Karpas-422 (cell line): ENCODE results near the gene RNF112. TPM values are rescaled to one million over a fixed set of nuclear protein-coding genes. Genes with fewer than 3 reads are reported as not detected.
A peak's percentile ranks its signal among the peaks of the same experiment; 100 is the strongest.

Experiments used
- DNase-seq: peaks from one replicate; pipeline ENCODE4 v3.0.0-alpha.2; 2015
- H2AFZ ChIP-seq: fragments of 200-600 bp; sonication (generic); 2 replicates; pipeline ENCODE4 v1.6.1; 2014; ENCODE audit warnings: antibody characterized with exemption, low read length, mixed read lengths
- H3K27ac ChIP-seq: fragments of 200-600 bp; sonication (generic); 2 replicates; pipeline ENCODE4 v1.5.1; 2014; ENCODE audit warnings: mild to moderate bottlenecking, low read length, moderate library complexity
- H3K27me3 ChIP-seq: fragments of 200-600 bp; sonication (generic); 2 replicates; pipeline ENCODE4 v1.6.1; 2014; ENCODE audit warnings: low read length, mixed read lengths
- H3K36me3 ChIP-seq: fragments of 200-600 bp; sonication (generic); 2 replicates; pipeline ENCODE4 v1.6.1; 2014; ENCODE audit warnings: low read length, mixed read lengths; ENCODE audit not compliant: insufficient read depth
- H3K4me1 ChIP-seq: fragments of 200-600 bp; sonication (generic); 2 replicates; pipeline ENCODE4 v1.6.1; 2014; ENCODE audit warnings: mild to moderate bottlenecking, low read length, mixed read lengths
- H3K4me2 ChIP-seq: fragments of 200-600 bp; sonication (generic); 2 replicates; pipeline ENCODE4 v1.6.1; 2014; ENCODE audit warnings: low read length, low read depth, mild to moderate bottlenecking; ENCODE audit not compliant: poor library complexity, severe bottlenecking
- H3K4me3 ChIP-seq: fragments of 200-600 bp; sonication (generic); 2 replicates; pipeline ENCODE4 v1.5.1; 2014; ENCODE audit warnings: mild to moderate bottlenecking, antibody characterized with exemption, low read length, mixed read lengths
- H3K79me2 ChIP-seq: fragments of 200-600 bp; sonication (generic); 2 replicates; pipeline ENCODE4 v1.6.1; 2014; ENCODE audit warnings: mild to moderate bottlenecking, low read length, mixed read lengths
- H3K9ac ChIP-seq: fragments of 200-600 bp; sonication (generic); 2 replicates; pipeline ENCODE4 v1.6.0; 2014; ENCODE audit warnings: low read length
- H3K9me2 ChIP-seq: fragments of 200-600 bp; sonication (generic), shearing (Covaris generic); replicated peaks from 2 replicates; pipeline ENCODE4 v1.6.0; 2014; ENCODE audit warnings: mild to moderate bottlenecking, low read length, moderate library complexity; ENCODE audit not compliant: insufficient read depth
- H3K9me3 ChIP-seq: fragments of 300-700, 200-600 bp; sonication (generic); 2 replicates; pipeline ENCODE4 v1.6.1; 2014; ENCODE audit warnings: low read length, mixed read lengths
- H4K20me1 ChIP-seq: fragments of 200-600 bp; sonication (generic); 2 replicates; pipeline ENCODE4 v1.6.1; 2014; ENCODE audit warnings: mild to moderate bottlenecking, antibody characterized with exemption, low read length, low read depth; ENCODE audit not compliant: insufficient read depth
- total RNA-seq: library from RNA; depleted of rRNA; stranded (reverse); fragments of >200 nt; shearing (Covaris generic); gene quantifications from 2 replicates; pipeline ENCODE4 v1.2.3, GENCODE V29; 2014; ENCODE audit warnings: low replicate concordance

Gene RNF112
- total RNA-seq, 1 experiment from 2014 or later = not detected

DNA sequence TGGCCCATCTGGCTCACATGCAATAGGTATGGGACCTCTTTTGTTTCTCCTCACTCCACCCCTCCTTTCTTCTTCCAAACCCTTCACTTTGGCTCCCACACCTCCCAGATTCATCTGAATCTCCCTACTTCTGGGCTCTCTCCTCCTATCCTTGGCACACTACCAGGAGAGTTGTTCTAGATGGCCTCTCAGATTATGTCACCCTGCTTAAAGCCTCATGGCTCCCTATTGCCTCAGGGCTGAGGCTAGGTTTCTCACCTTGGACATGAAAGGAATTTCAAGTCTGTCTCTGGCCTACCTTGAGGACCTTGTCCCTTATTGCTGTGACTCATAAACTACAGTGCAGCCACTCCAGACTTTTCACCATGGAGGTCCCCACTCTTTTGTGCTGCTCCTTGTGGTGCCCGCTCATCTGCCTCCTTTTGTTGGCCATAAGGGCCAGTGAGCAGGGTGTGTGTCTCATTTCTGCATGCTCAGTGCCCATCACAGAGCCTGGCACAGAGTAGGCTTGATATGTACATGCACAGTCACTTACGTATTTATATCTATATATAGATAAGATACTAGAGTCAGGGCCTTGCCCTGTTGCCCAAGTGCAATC lies 23.0 kb upstream of the RNF112 start:
- no peak overlapping the region for H2AFZ ChIP-seq
- no peaks in the 10 kb centered on the region for H3K79me2 ChIP-seq
- H3K36me3 ChIP-seq = no peaks in the 10 kb centered on the region
- H3K27ac ChIP-seq = no peak overlapping the region
- H3K27me3 ChIP-seq = no peaks in the 10 kb centered on the region
- no peak overlapping the region for H3K4me2 ChIP-seq
- H3K4me1 ChIP-seq = no peaks in the 10 kb centered on the region
- H4K20me1 ChIP-seq = no peaks in the 10 kb centered on the region
- no peak overlapping the region for H3K4me3 ChIP-seq
- no peaks in the 10 kb centered on the region for H3K9me3 ChIP-seq
- H3K9ac ChIP-seq = no peak overlapping the region
- H3K9me2 ChIP-seq = no peaks in the 10 kb centered on the region
- DNase-seq = no peak

DNA sequence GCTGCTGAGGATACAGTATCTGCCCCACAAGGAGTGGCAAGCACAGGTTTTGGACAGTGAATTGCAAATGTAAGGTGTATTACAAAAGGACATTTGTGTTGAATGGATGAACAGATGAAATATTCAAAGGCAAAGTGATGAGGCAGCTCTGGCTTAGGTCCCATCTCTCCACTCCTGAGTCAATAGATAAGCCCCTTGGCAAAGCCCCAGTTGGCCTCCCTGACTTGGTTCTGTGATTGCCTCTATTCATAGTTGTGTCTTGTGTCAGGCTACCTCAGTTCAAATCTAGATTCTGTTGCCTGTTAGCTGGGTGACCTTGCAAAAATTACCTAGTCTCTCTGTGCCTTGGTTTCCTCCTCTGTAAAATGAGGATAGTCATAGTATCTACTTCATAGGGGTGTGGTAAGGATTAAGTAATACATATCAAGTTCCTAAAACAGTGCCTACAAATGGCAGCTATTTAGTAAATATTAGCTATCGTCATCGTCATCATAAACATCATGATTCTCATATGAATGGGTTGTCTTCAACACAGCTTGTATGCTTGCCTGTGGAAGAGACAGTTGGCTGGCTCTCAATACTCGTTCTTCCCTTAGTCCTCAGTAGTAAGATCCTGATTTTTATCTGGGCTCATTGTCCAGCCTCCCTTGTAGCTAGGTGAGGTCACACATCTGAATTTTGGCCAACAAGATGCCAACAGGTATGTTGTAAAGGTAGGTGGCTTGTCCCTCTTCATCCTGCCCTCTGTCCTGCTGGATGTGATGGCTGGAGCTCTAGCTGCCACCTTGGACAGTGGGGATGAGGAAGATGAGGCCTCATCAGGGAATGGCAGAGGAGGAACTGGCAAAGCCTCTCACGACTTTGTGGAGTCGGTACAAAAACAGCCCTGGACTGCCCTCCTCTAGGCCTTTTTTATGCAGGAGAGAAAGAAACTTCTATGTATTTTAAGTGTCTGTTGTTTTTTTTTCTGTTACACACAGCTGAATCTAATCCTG lies 21.9 kb upstream of the RNF112 start:
- no peaks in the 10 kb centered on the region for H3K36me3 ChIP-seq
- no peaks in the 10 kb centered on the region for H3K79me2 ChIP-seq
- no peaks in the 10 kb centered on the region for H3K4me1 ChIP-seq
- H3K9me2 ChIP-seq = no peaks in the 10 kb centered on the region
- H3K27me3 ChIP-seq = no peaks in the 10 kb centered on the region
- no peaks in the 10 kb centered on the region for H4K20me1 ChIP-seq
- no peak overlapping the region for H3K27ac ChIP-seq
- no peak for DNase-seq
- no peak overlapping the region for H3K4me2 ChIP-seq
- H3K9me3 ChIP-seq = no peaks in the 10 kb centered on the region
- no peak overlapping the region for H3K9ac ChIP-seq
- no peak overlapping the region for H3K4me3 ChIP-seq
- H2AFZ ChIP-seq = no peak overlapping the region

DNA sequence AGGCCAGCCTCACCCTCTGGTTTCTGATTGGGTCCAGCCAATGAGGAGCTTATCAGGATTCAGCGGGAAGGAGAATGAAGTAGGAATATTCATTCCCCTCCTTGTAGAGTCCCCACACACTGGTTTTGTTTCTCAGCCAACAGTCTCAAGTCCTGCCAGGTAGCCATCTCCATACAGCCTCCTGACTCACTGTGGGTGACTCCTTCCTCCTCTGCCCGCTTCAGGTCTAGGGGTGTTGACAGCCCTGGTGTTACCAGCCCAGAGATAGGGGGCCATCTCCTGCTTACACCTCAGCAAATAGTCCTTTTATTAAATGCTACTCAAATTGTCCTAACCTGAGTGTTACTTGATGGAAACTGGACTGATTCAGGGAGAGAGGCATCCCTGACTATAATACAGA lies 20.1 kb upstream of the RNF112 start:
- H3K27ac ChIP-seq = no peak overlapping the region
- no peaks in the 10 kb centered on the region for H3K9me2 ChIP-seq
- H4K20me1 ChIP-seq = no peaks in the 10 kb centered on the region
- no peak overlapping the region for H3K4me2 ChIP-seq
- no peak overlapping the region for H2AFZ ChIP-seq
- H3K9ac ChIP-seq = no peak overlapping the region
- H3K4me1 ChIP-seq = no peaks in the 10 kb centered on the region
- H3K4me3 ChIP-seq = no peak overlapping the region
- H3K79me2 ChIP-seq = no peaks in the 10 kb centered on the region
- no peak for DNase-seq
- H3K36me3 ChIP-seq = no peaks in the 10 kb centered on the region
- no peaks in the 10 kb centered on the region for H3K9me3 ChIP-seq
- H3K27me3 ChIP-seq = no peaks in the 10 kb centered on the region

DNA sequence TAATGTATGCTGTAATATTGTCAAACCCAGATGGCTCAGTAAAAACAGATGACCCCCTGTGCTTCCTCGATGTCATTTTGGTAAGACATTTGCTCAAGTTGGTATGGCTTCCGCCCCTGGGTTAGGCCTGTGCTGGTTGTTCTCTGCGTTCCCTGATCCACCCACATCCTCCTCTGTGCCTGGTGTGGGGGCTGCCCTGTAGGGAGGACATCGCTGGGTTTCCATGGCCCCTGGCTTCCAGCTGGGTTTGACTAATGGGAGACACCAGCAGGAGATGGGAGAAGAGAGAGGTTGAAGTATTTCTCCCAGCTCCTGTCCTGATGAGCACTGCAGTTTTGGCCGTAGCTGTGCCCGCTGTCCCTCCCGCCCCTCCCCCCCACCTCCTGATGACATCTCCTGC lies 19.6 kb upstream of the RNF112 start:
- no peaks in the 10 kb centered on the region for H3K9me2 ChIP-seq
- no peaks in the 10 kb centered on the region for H3K9me3 ChIP-seq
- no peak overlapping the region for H3K4me2 ChIP-seq
- no peaks in the 10 kb centered on the region for H3K27me3 ChIP-seq
- no peak overlapping the region for H3K9ac ChIP-seq
- H3K79me2 ChIP-seq = no peaks in the 10 kb centered on the region
- DNase-seq = no peak
- H2AFZ ChIP-seq = no peak overlapping the region
- H3K36me3 ChIP-seq = no peaks in the 10 kb centered on the region
- no peaks in the 10 kb centered on the region for H4K20me1 ChIP-seq
- H3K4me3 ChIP-seq = no peak overlapping the region
- no peaks in the 10 kb centered on the region for H3K4me1 ChIP-seq
- H3K27ac ChIP-seq = no peak overlapping the region

DNA sequence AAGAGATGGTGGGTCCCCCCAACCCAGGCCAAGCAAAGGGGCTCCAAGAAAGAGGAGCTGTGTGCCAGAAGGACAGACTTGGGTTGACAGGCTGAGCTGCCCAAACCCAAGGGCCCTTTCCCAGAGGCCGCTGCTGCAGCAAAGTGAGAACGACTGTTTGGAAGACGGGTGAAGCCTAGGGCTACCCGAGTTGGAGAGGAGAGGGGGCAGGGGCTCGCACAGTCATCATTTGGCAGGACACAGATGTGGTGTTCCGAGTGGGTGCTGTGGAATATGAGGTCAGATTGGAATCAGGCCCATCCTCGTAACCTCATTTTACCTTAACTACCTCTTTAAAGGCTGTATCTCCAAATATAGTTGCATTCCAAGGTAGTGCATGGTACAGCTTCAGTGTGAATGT lies 18.7 kb upstream of the RNF112 start:
- Histone ChIP-seq H3K4me3 (no peak overlapping the region), H3K27me3 (no peaks in the 10 kb centered on the region), H3K27ac (no peak overlapping the region), H3K4me1 (no peaks in the 10 kb centered on the region), H4K20me1 (no peaks in the 10 kb centered on the region), H3K36me3 (no peaks in the 10 kb centered on the region), H2AFZ (no peak overlapping the region), H3K9me3 (no peaks in the 10 kb centered on the region), H3K4me2 (no peak overlapping the region), H3K9ac (no peak overlapping the region), H3K9me2 (no peaks in the 10 kb centered on the region), H3K79me2 (no peaks in the 10 kb centered on the region)
- DNase-seq = no peak

DNA sequence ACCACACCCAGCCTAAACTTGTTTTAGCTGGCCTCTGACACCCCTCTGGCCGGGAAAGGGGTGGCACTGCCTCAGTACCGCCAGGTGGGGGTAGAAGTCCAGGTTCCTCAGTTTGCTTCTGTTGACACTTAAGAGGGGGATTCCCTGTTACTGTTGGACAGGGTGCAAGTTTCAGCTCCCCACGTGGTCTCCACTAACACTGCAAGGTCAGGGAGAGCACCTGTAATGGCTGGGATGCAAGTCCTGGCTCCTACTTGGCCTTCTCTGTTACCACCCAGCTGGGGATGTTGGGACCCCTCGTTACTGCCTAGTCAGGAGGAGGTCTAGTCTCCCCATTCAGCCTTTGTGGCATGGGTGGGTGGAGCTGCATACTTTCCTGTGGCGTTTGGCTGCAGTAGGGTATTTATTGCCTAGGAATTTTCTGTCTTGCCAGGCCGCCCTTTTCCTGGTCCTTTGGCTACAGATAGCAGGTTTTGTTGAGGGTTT lies 13.4 kb upstream of the RNF112 start:
- Histone ChIP-seq H3K9me3 (no peaks in the 10 kb centered on the region), H4K20me1 (no peaks in the 10 kb centered on the region), H3K79me2 (no peaks in the 10 kb centered on the region), H3K27ac (no peak overlapping the region), H3K36me3 (no peaks in the 10 kb centered on the region), H3K9ac (no peak overlapping the region), H3K27me3 (no peaks in the 10 kb centered on the region), H2AFZ (no peak overlapping the region), H3K4me2 (no peak overlapping the region), H3K9me2 (no peaks in the 10 kb centered on the region), H3K4me3 (no peak overlapping the region), H3K4me1 (peaks cover 11% of the 10 kb centered on the region)
- DNase-seq = peak; percentile 77

DNA sequence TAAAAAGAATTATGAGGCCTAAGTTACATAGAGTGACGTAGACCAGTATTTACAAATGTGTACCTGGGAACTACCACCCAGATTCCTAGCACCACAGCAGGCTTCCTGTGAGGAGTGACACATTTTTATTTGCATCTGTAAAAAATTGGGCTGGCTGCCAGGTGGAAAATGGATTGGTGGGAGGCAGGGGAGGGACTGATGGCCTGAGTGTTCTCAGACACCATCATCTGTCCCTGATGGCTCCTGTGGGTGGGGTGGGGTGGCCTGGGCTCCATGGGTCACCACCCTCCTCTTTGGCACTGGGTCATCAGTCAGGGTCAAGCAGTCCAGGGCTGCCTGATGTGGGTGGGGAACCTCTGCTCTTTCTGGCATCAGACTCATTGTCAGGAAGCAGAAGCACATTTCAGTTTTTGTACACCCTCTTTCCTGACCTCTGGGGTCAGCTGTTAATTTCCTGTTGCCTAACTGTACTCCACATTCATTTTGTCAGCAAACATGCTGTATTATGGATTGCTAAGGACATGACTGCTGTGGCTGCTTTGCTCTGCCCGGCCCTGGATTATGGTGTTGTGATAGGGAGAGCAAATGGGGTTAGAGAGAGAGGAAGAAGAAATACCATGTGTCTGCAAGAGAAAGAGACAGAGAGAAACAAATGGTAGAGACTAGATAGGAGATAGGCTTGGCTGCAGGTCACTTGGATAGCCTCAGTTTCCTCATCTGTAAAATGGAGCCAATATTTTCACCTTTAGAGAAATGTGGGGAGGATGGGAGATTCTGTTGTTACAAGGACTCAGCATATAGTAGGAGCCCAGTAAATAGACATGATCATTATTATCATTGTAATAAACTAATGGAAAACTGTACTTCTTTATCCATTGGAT lies 12.5 kb upstream of the RNF112 start:
- H3K9ac ChIP-seq = no peak overlapping the region
- no peaks in the 10 kb centered on the region for H4K20me1 ChIP-seq
- no peaks in the 10 kb centered on the region for H3K9me2 ChIP-seq
- no peaks in the 10 kb centered on the region for H3K36me3 ChIP-seq
- no peaks in the 10 kb centered on the region for H3K9me3 ChIP-seq
- no peak overlapping the region for H2AFZ ChIP-seq
- H3K4me2 ChIP-seq = no peak overlapping the region
- no peak overlapping the region for H3K27ac ChIP-seq
- no peaks in the 10 kb centered on the region for H3K27me3 ChIP-seq
- no peak overlapping the region for H3K4me3 ChIP-seq
- peaks cover 11% of the 10 kb centered on the region for H3K4me1 ChIP-seq
- no peaks in the 10 kb centered on the region for H3K79me2 ChIP-seq
- DNase-seq = no peak
